Measurements from ENCODE around the gene CENPF. TPM values are rescaled to one million over a fixed set of nuclear protein-coding genes. Genes with fewer than 3 reads are reported as not detected.

The CENPF gene
- total RNA-seq, 4 donors from 2014 or later, result 0.32 to 1.2 (median 0.99) TPM

DNA sequence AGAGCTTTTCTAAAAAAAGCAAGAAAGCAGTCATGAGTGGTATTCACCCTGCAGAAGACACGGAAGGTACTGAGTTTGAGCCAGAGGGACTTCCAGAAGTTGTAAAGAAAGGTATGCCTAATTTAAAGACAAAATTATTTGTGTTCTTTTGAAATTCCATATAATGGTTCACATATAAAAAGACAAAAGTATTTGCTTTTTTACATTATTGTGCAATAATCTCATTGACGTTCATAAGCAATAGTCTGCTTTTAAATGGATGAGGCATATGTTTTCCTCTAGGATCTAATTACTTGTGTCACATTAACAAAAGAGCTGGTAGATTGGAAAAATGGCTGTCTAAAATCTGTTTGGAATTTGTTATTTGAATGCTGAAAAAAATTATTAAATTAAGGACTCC, 54.3 kb downstream of the CENPF start:
- Histone ChIP-seq H3K4me3 (no peak overlapping the region), H3K27ac (replicated peaks in 1 of 4) (no peak overlapping the region), H3K27me3 (no peaks in the 10 kb centered on the region), H3K9me3 (no peaks in the 10 kb centered on the region), H3K36me3 (no peaks in the 10 kb centered on the region), H3K4me1 (no peaks in the 10 kb centered on the region)
- DNase-seq (ENCODE audit: extremely low spot score), result no peak
- TF ChIP-seq, protein P1, sequence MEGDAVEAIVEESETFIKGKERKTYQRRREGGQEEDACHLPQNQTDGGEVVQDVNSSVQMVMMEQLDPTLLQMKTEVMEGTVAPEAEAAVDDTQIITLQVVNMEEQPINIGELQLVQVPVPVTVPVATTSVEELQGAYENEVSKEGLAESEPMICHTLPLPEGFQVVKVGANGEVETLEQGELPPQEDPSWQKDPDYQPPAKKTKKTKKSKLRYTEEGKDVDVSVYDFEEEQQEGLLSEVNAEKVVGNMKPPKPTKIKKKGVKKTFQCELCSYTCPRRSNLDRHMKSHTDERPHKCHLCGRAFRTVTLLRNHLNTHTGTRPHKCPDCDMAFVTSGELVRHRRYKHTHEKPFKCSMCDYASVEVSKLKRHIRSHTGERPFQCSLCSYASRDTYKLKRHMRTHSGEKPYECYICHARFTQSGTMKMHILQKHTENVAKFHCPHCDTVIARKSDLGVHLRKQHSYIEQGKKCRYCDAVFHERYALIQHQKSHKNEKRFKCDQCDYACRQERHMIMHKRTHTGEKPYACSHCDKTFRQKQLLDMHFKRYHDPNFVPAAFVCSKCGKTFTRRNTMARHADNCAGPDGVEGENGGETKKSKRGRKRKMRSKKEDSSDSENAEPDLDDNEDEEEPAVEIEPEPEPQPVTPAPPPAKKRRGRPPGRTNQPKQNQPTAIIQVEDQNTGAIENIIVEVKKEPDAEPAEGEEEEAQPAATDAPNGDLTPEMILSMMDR (IDR thresholded peaks at IDR 0.05), result no peak
- TF ChIP-seq POLR2A (IDR thresholded peaks at IDR 0.05; ENCODE audit: low read depth) (no peak), EP300 (IDR thresholded peaks at IDR 0.05) (no peak), POLR2AphosphoS5 (IDR thresholded peaks at IDR 0.05) (no peak)
- intact Hi-C loops (cut with DNase I), result no loop called here
- WGBS, result 96% methylated on average over 2 of the region's 2 CpGs

DNA sequence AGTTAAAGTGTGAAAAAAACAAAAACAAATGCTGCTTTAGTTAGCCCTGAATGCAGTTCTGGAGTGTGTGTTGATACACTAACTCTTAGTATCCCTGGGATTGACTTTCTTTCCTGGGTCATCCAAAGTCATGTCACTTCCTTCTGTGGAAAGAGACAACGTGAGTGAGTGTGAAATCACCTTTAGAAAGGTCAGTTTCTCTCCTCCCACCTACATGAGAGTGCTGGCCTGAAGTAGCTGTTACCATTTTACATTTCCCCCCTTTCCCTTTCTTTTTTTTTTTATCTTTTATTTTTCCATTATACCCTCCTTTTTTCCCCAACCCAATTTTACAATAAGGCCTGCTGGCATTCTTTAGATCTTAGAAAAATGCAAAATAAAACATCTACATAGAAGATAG, 55.2 kb downstream of the CENPF start:
- H3K4me1 ChIP-seq, result no peaks in the 10 kb centered on the region
- 76% methylated on average over 1 of the region's 1 CpG for WGBS
- no peaks in the 10 kb centered on the region for H3K36me3 ChIP-seq
- DNase-seq (ENCODE audit: extremely low spot score), result no peak
- H3K4me3 ChIP-seq, result no peak overlapping the region
- intact Hi-C loops (cut with DNase I), result no loop called here
- no peak for TF ChIP-seq EP300 (IDR thresholded peaks at IDR 0.05)
- no peak for TF ChIP-seq POLR2AphosphoS5 (IDR thresholded peaks at IDR 0.05)
- TF ChIP-seq, protein P1 (IDR thresholded peaks at IDR 0.05), result no peak
- no peak for TF ChIP-seq POLR2A (IDR thresholded peaks at IDR 0.05; ENCODE audit: low read depth)
- H3K27me3 ChIP-seq, result no peaks in the 10 kb centered on the region
- H3K9me3 ChIP-seq, result no peaks in the 10 kb centered on the region
- H3K27ac ChIP-seq (replicated peaks in 1 of 4), result no peak overlapping the region

DNA sequence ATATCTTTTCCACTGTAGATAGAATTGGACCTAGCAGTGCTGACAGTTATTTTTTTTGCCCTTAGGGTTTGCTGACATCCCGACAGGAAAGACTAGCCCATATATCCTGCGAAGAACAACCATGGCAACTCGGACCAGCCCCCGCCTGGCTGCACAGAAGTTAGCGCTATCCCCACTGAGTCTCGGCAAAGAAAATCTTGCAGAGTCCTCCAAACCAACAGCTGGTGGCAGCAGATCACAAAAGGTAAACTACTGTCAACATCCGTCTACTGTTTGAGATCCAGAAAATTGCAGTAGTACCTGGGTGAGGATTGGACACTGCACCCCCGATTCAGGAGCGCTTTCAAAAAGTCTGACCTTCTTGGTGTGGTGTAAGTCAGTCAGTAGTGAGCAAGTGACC, 55.8 kb downstream of the CENPF start:
- intact Hi-C loops (cut with DNase I), result no loop called here
- no peaks in the 10 kb centered on the region for H3K27me3 ChIP-seq
- 79% methylated on average over 9 of the region's 9 CpGs for WGBS
- no peaks in the 10 kb centered on the region for H3K36me3 ChIP-seq
- no peak overlapping the region for H3K27ac ChIP-seq (replicated peaks in 1 of 4)
- H3K4me1 ChIP-seq, result no peaks in the 10 kb centered on the region
- no peak for TF ChIP-seq EP300 (IDR thresholded peaks at IDR 0.05)
- no peak for TF ChIP-seq POLR2AphosphoS5 (IDR thresholded peaks at IDR 0.05)
- TF ChIP-seq, protein P1 (IDR thresholded peaks at IDR 0.05), result peak in 1 of 3 experiments; percentile 3
- no peak for TF ChIP-seq POLR2A (IDR thresholded peaks at IDR 0.05; ENCODE audit: low read depth)
- no peaks in the 10 kb centered on the region for H3K9me3 ChIP-seq
- no peak overlapping the region for H3K4me3 ChIP-seq
- DNase-seq (ENCODE audit: extremely low spot score), result no peak

DNA sequence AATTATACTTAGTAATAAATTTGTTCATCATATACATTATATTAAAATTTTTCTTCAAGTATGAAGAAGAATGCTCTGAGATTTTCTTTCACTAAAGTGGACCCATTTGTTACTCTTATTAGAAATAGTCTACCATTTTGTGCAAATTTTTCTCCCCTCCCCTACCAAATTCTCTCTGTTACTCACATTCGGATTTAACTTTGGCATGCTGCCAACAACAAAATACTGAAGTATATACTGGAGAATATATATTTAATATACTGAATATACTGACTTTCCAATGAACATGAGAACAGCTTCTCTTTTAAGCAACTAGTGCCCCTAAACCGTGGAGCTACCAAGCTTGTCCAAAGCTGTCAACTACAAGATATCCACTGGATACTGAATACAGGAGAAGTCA, 57.2 kb downstream of the CENPF start:
- no peaks in the 10 kb centered on the region for H3K36me3 ChIP-seq
- H3K4me1 ChIP-seq, result no peaks in the 10 kb centered on the region
- intact Hi-C loops (cut with DNase I), result no loop called here
- H3K9me3 ChIP-seq, result no peaks in the 10 kb centered on the region
- no peaks in the 10 kb centered on the region for H3K27me3 ChIP-seq
- H3K4me3 ChIP-seq, result no peak overlapping the region
- TF ChIP-seq, protein P1 (IDR thresholded peaks at IDR 0.05), result no peak
- TF ChIP-seq EP300 (IDR thresholded peaks at IDR 0.05) (no peak), POLR2AphosphoS5 (IDR thresholded peaks at IDR 0.05) (no peak), POLR2A (IDR thresholded peaks at IDR 0.05; ENCODE audit: low read depth) (no peak)
- no peak overlapping the region for H3K27ac ChIP-seq (replicated peaks in 1 of 4)
- 92% methylated on average over 2 of the region's 2 CpGs for WGBS
- DNase-seq (ENCODE audit: extremely low spot score), result no peak

GRCh38 chr1:214660900-214661299, 57.9 kb downstream of the CENPF start:
- no peak overlapping the region for H3K27ac ChIP-seq (replicated peaks in 1 of 4)
- no peaks in the 10 kb centered on the region for H3K4me1 ChIP-seq
- H3K9me3 ChIP-seq, result no peaks in the 10 kb centered on the region
- H3K36me3 ChIP-seq, result no peaks in the 10 kb centered on the region
- intact Hi-C loops (cut with DNase I), result no loop called here
- WGBS, result 59% methylated on average over 4 of the region's 4 CpGs
- no peak for TF ChIP-seq POLR2A (IDR thresholded peaks at IDR 0.05; ENCODE audit: low read depth)
- no peak for TF ChIP-seq POLR2AphosphoS5 (IDR thresholded peaks at IDR 0.05)
- TF ChIP-seq, protein P1 (IDR thresholded peaks at IDR 0.05), result peak; percentile 11 to 42 (median 34)
- no peak for TF ChIP-seq EP300 (IDR thresholded peaks at IDR 0.05)
- no peak overlapping the region for H3K4me3 ChIP-seq
- no peak for DNase-seq (ENCODE audit: extremely low spot score)
- H3K27me3 ChIP-seq, result no peaks in the 10 kb centered on the region

Data from esophagus muscularis mucosa (tissue), 4 donors.